ENCODE data around the gene GPR176.

The GPR176 gene

GRCh38 chr15:39946862-39947261 lies 26.8 kb upstream of the GPR176 start:
- no peak for TF ChIP-seq CTCF (IDR thresholded peaks at IDR 0.05; ENCODE audit: control insufficient read depth, extremely low read depth, insufficient read depth)
- DNase-seq (ENCODE audit: low read depth): no peak
- no peak overlapping the region for H3K4me3 ChIP-seq (ENCODE audit: low read depth, low read length)

GRCh38 chr15:39944726-39945125 lies 24.7 kb upstream of the GPR176 start:
- TF ChIP-seq CTCF (IDR thresholded peaks at IDR 0.05; ENCODE audit: control insufficient read depth, extremely low read depth, insufficient read depth): no peak
- no peak overlapping the region for H3K4me3 ChIP-seq (ENCODE audit: low read depth, low read length)
- DNase-seq (ENCODE audit: low read depth): no peak

- DNase-seq (ENCODE audit: low read depth): no peak
- H3K4me3 ChIP-seq (ENCODE audit: low read depth, low read length): no peak overlapping the region
- no peak for TF ChIP-seq CTCF (IDR thresholded peaks at IDR 0.05; ENCODE audit: control insufficient read depth, extremely low read depth, insufficient read depth)
Observed at GRCh38 chr15:39942753-39943150, 22.7 kb upstream of the GPR176 start.

- TF ChIP-seq CTCF (IDR thresholded peaks at IDR 0.05; ENCODE audit: control insufficient read depth, extremely low read depth, insufficient read depth): no peak
- no peak overlapping the region for H3K4me3 ChIP-seq (ENCODE audit: low read depth, low read length)
- DNase-seq (ENCODE audit: low read depth): no peak
Observed at GRCh38 chr15:39942101-39942752, 22.2 kb upstream of the GPR176 start.

GRCh38 chr15:39939487-39940452 lies 19.7 kb upstream of the GPR176 start:
- TF ChIP-seq CTCF (IDR thresholded peaks at IDR 0.05; ENCODE audit: control insufficient read depth, extremely low read depth, insufficient read depth): no peak
- no peak for DNase-seq (ENCODE audit: low read depth)
- H3K4me3 ChIP-seq (ENCODE audit: low read depth, low read length): no peak overlapping the region

- DNase-seq (ENCODE audit: low read depth): no peak
- no peak for TF ChIP-seq CTCF (IDR thresholded peaks at IDR 0.05; ENCODE audit: control insufficient read depth, extremely low read depth, insufficient read depth)
- H3K4me3 ChIP-seq (ENCODE audit: low read depth, low read length): no peak overlapping the region
Observed at GRCh38 chr15:39937696-39938095, 17.6 kb upstream of the GPR176 start.
